ENCODE measurements around the gene SZRD1. TPM values are rescaled to one million over a fixed set of nuclear protein-coding genes. Genes with fewer than 3 reads are reported as not detected.

SZRD1 gene
- total RNA-seq, 4 donors from 2014 or later: 48.0 to 59.5 (median 58.0) TPM

DNA sequence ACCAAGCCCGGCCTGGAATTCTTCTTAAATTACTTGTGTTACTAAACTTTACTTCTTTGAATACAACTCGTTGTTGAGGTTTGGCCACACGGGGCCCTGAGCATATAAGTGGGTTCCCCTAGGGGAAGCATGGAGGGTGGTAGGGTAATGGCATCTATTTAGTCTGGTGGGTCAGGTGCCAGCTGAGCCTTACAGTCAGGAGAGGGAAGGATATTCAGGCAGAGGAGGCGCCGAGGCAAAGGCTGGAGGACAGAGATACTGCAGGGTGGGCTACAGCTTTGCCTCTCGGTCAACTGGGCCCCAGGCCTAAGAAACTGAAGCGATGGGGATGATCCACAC, 73.1 kb downstream of the SZRD1 start:
- WGBS: 65% methylated on average over 4 of the region's 7 CpGs
- TF ChIP-seq, protein P1, sequence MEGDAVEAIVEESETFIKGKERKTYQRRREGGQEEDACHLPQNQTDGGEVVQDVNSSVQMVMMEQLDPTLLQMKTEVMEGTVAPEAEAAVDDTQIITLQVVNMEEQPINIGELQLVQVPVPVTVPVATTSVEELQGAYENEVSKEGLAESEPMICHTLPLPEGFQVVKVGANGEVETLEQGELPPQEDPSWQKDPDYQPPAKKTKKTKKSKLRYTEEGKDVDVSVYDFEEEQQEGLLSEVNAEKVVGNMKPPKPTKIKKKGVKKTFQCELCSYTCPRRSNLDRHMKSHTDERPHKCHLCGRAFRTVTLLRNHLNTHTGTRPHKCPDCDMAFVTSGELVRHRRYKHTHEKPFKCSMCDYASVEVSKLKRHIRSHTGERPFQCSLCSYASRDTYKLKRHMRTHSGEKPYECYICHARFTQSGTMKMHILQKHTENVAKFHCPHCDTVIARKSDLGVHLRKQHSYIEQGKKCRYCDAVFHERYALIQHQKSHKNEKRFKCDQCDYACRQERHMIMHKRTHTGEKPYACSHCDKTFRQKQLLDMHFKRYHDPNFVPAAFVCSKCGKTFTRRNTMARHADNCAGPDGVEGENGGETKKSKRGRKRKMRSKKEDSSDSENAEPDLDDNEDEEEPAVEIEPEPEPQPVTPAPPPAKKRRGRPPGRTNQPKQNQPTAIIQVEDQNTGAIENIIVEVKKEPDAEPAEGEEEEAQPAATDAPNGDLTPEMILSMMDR (IDR thresholded peaks at IDR 0.05): no peak
- TF ChIP-seq POLR2AphosphoS5 (IDR thresholded peaks at IDR 0.05) (no peak), EP300 (IDR thresholded peaks at IDR 0.05) (no peak), POLR2A (IDR thresholded peaks at IDR 0.05) (no peak)
- Histone ChIP-seq H3K27me3 (no peaks in the 10 kb centered on the region), H3K36me3 (peaks cover 17% of the 10 kb centered on the region), H3K4me3 (peak overlapping the region; percentile 88), H3K9me3 (no peaks in the 10 kb centered on the region), H3K27ac (no peak overlapping the region), H3K4me1 (peaks cover 43% of the 10 kb centered on the region)
- no peak for DNase-seq (ENCODE audit: low spot score in 2 of 2)

DNA sequence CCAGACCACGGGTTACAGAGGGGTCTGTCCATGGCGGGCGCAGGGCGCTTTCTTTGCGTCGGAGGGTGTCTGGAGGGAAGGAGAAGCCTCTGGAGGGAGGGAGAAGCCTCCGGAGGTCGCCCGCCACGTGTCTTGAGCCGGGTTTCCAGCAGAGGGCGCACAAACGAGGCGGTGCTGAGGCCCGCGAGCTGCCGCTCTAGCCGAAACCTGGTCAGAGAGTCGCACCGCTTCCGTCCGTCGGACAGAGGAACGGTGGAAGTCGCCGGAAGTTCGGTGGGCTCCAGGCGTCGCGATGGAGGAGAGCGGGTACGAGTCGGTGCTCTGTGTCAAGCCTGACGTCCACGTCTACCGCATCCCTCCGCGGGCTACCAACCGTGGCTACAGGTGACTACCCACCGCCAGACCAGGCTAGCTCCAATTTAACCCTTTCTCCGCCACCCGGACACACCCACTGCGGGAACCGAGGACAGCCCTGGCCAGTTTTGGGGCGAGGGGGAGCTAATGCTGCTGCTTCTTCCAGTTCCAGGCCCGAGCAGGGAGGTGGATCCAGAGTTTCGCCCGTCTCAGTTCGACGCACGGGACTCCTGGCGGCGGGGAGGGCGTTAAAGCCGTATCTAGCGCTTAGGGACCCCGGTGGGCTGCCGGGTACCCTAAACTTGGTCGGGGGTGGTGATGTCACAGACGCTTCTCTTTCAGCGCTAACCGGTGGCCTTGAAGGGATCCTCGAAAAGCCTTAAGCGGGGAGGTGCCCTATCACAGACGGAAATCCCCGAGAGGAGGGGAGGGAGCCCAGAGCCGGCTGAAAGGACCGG, 73.6 kb downstream of the SZRD1 start, which contains the start of gene NECAP2:
NECAP2 (plus strand) TSS at position 255 of the 812 bp plus-strand sequence; CDS start at position 293, 38 bp downstream.
- TF ChIP-seq POLR2A (IDR thresholded peaks at IDR 0.05): peak in 1 of 2 donors; percentile 47
- TF ChIP-seq POLR2AphosphoS5 (IDR thresholded peaks at IDR 0.05): peak in 2 of 3 donors; percentile 40 to 45
- no peak for TF ChIP-seq EP300 (IDR thresholded peaks at IDR 0.05)
- TF ChIP-seq, protein P1 (IDR thresholded peaks at IDR 0.05): peak; percentile 58 to 94
- Histone ChIP-seq H3K4me3 (peak within 1 kb of the TSS; percentile 88), H3K27me3 (no peaks in the 10 kb centered on the region), H3K4me1 (peaks cover 43% of the 10 kb centered on the region), H3K27ac (peak within 1 kb of the TSS; percentile 89), H3K9me3 (no peaks in the 10 kb centered on the region), H3K36me3 (peaks cover 22% of the 10 kb centered on the region)
- WGBS: 0% methylated on average over 30 of the region's 68 CpGs
- peak; percentile 95 for DNase-seq (ENCODE audit: low spot score in 2 of 2)

GRCh38 chr1:16441282-16441665, 74.2 kb downstream of the SZRD1 start:
- Histone ChIP-seq H3K4me3 (peak overlapping the region; percentile 88), H3K36me3 (peaks cover 28% of the 10 kb centered on the region), H3K27me3 (no peaks in the 10 kb centered on the region), H3K4me1 (peaks cover 43% of the 10 kb centered on the region), H3K27ac (peak overlapping the region; percentile 89), H3K9me3 (no peaks in the 10 kb centered on the region)
- no peak for TF ChIP-seq POLR2AphosphoS5 (IDR thresholded peaks at IDR 0.05)
- TF ChIP-seq, protein P1 (IDR thresholded peaks at IDR 0.05): no peak
- TF ChIP-seq POLR2A (IDR thresholded peaks at IDR 0.05): no peak
- TF ChIP-seq EP300 (IDR thresholded peaks at IDR 0.05): no peak
- DNase-seq (ENCODE audit: low spot score in 2 of 2): no peak
- under 1% methylated on average over 11 of the region's 12 CpGs for WGBS

DNA sequence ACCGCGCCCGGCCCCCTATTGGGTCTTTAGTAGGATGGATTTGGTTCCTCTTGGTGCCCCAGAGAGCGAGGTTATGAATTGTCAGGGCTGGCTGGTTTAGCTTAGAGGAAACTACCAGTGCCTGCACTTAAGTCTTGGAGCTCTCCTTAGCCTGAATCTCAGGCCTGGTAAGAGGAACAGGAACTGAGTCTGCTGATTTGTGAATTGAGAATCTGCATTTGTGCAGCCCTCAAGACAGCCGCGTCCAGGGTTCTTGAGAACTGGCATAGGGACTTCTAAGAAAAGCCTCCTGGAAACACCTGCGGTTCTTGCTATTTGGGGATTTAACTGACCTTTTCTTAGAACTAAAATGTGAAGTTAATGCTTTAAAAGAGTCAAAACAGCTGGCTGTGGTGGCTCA, 75.2 kb downstream of the SZRD1 start:
- 86% methylated on average over 7 of the region's 7 CpGs for WGBS
- Histone ChIP-seq H3K4me1 (peaks cover 43% of the 10 kb centered on the region), H3K27ac (no peak overlapping the region), H3K9me3 (no peaks in the 10 kb centered on the region), H3K27me3 (no peaks in the 10 kb centered on the region), H3K36me3 (peaks cover 33% of the 10 kb centered on the region), H3K4me3 (no peak overlapping the region)
- DNase-seq (ENCODE audit: low spot score in 2 of 2): no peak
- TF ChIP-seq EP300 (IDR thresholded peaks at IDR 0.05) (no peak), POLR2A (IDR thresholded peaks at IDR 0.05) (no peak), POLR2AphosphoS5 (IDR thresholded peaks at IDR 0.05) (no peak)
- TF ChIP-seq, protein P1 (IDR thresholded peaks at IDR 0.05): no peak

- 74% methylated on average over 2 of the region's 2 CpGs for WGBS
- no peak for TF ChIP-seq POLR2A (IDR thresholded peaks at IDR 0.05)
- TF ChIP-seq, protein P1 (IDR thresholded peaks at IDR 0.05): no peak
- TF ChIP-seq POLR2AphosphoS5 (IDR thresholded peaks at IDR 0.05): no peak
- TF ChIP-seq EP300 (IDR thresholded peaks at IDR 0.05): no peak
Observed at GRCh38 chr1:16442941-16443340, 75.9 kb downstream of the SZRD1 start.

More at GRCh38 chr1:16442941-16443340, 75.9 kb downstream of the SZRD1 start:
- Histone ChIP-seq H3K4me1 (peaks cover 43% of the 10 kb centered on the region), H3K36me3 (peaks cover 40% of the 10 kb centered on the region), H3K4me3 (no peak overlapping the region), H3K27ac (no peak overlapping the region), H3K27me3 (no peaks in the 10 kb centered on the region), H3K9me3 (no peaks in the 10 kb centered on the region)
- DNase-seq (ENCODE audit: low spot score in 2 of 2): no peak

All from suprapubic skin (tissue), 4 donors.